M059J (cell line): ENCODE results near the gene MAP3K21. TPM values are rescaled to one million over a fixed set of nuclear protein-coding genes. Genes with fewer than 3 reads are reported as not detected.
A peak's percentile ranks its signal among the peaks of the same experiment; 100 is the strongest.

Source experiments
- DNase-seq: peaks from one replicate; pipeline ENCODE4 v3.0.0-alpha.2; 2012; ENCODE audit warnings: low read depth
- total RNA-seq: library from RNA; depleted of rRNA; stranded (reverse); fragments of >200 nt; shearing (Covaris generic); gene quantifications from 2 replicates; pipeline ENCODE4 v1.2.3, GENCODE V29; 2014

The MAP3K21 gene
- total RNA-seq, 1 experiment from 2014 or later: 7.9 TPM

- DNase-seq: no peak
Observed at GRCh38 chr1:233389169-233389568, 61.6 kb downstream of the MAP3K21 start.

GRCh38 chr1:233389893-233390292 lies 62.4 kb downstream of the MAP3K21 start:
- no peak for DNase-seq

GRCh38 chr1:233390842-233391737 lies 63.6 kb downstream of the MAP3K21 start:
- no peak for DNase-seq

GRCh38 chr1:233393084-233393840 lies 65.7 kb downstream of the MAP3K21 start:
- DNase-seq: no peak

- DNase-seq: no peak
Observed at GRCh38 chr1:233393926-233394680, 66.6 kb downstream of the MAP3K21 start.

- DNase-seq: peak; percentile 66
Observed at GRCh38 chr1:233394860-233395717, 67.6 kb downstream of the MAP3K21 start.

- no peak for DNase-seq
Observed at GRCh38 chr1:233395863-233396646, 68.5 kb downstream of the MAP3K21 start.

- no peak for DNase-seq
Observed at GRCh38 chr1:233406339-233406960, 78.9 kb downstream of the MAP3K21 start.

GRCh38 chr1:233406994-233407631 lies 79.6 kb downstream of the MAP3K21 start:
- DNase-seq: no peak

GRCh38 chr1:233409540-233409939 lies 82.0 kb downstream of the MAP3K21 start:
- no peak for DNase-seq

- DNase-seq: peak; percentile 26
Observed at GRCh38 chr1:233410906-233411305, 83.4 kb downstream of the MAP3K21 start.

GRCh38 chr1:233412812-233413211 lies 85.3 kb downstream of the MAP3K21 start:
- peak; percentile 53 for DNase-seq

GRCh38 chr1:233421293-233421692 lies 93.8 kb downstream of the MAP3K21 start:
- no peak for DNase-seq

- DNase-seq: peak; percentile 37
Observed at GRCh38 chr1:233424779-233425178, 97.3 kb downstream of the MAP3K21 start.

GRCh38 chr1:233427907-233428306 lies 100.4 kb downstream of the MAP3K21 start:
- DNase-seq: no peak

- DNase-seq: no peak
Observed at GRCh38 chr1:233431753-233432403, 104.4 kb downstream of the MAP3K21 start.

- no peak for DNase-seq
Observed at GRCh38 chr1:233432916-233433315, 105.4 kb downstream of the MAP3K21 start.

GRCh38 chr1:233433436-233434210 lies 106.1 kb downstream of the MAP3K21 start:
- no peak for DNase-seq
